Measurements from ENCODE around the gene WTIP. TPM values are rescaled to one million over a fixed set of nuclear protein-coding genes. Genes with fewer than 3 reads are reported as not detected.
A peak's percentile ranks its signal among the peaks of the same experiment; 100 is the strongest.
"Not testable (repeated sequence)": the region's sequence is repeated elsewhere in the genome, so short reads cannot be mapped to it uniquely, and the experiment has no call there.

WTIP gene
- polyA plus RNA-seq, 1 donor from 2014 or later = not detected

- H3K4me1 Mint-ChIP-seq = peaks cover 0 to 7% (median 1%) of the 10 kb centered on the region in 3 donors
- H3K4me3 Mint-ChIP-seq = no peak overlapping the region
- peaks cover 0 to 5% (median 4%) of the 10 kb centered on the region in 3 donors for H3K9me3 Mint-ChIP-seq
- H3K27me3 Mint-ChIP-seq = peaks cover 6% of the 10 kb centered on the region
- H3K27ac Mint-ChIP-seq = no peak overlapping the region
- peaks cover 2% of the 10 kb centered on the region for H3K36me3 Mint-ChIP-seq
Observed at GRCh38 chr19:34504809-34505291, 23.3 kb downstream of the WTIP start.

- Mint-ChIP-seq H3K27ac (no peak overlapping the region), H3K4me3 (no peak overlapping the region), H3K4me1 (peaks cover 0 to 3% (median 1%) of the 10 kb centered on the region in 3 donors), H3K27me3 (peaks cover 6% of the 10 kb centered on the region), H3K9me3 (peaks cover 0 to 5% (median 4%) of the 10 kb centered on the region in 3 donors), H3K36me3 (peaks cover 2% of the 10 kb centered on the region)
Observed at GRCh38 chr19:34505321-34506025, 23.9 kb downstream of the WTIP start.

- H3K27me3 Mint-ChIP-seq = peaks cover 6% of the 10 kb centered on the region
- peaks cover 0 to 3% (median 1%) of the 10 kb centered on the region in 3 donors for H3K4me1 Mint-ChIP-seq
Observed at GRCh38 chr19:34506026-34506370, 24.4 kb downstream of the WTIP start.

DNA sequence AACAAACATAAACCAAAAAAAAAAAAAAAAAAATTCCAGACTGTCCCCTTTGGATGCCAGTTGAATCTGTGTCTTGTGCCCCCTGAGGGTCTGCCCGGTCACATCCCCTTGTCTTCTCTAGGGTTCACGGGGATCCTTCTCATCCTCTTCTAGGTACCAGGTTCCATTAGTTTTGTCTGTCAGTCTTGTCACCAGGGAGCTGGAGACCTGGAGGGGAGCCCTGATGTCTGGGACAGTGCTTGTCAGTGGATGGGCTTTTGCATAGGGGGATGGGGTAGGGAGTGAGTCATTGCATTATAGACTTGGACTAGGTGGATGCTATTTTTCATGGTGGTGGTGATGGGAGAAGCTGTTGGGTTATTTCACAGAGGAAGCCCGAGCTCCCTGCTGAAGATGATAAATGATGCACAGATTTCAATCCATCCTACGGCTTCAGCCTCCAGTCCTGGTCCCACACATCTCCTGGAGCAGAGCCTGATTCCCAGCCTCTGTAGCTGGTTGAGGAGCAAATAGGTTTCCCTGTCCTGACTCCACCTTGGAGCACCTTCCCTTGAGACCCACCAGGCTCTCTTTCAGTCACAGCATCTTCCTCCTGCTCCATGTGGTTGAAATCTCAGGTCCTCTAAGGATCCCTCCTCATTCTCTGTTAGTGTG is 26.0 kb downstream of the WTIP start:
- Mint-ChIP-seq H3K9me3 (peaks cover 7 to 18% (median 12%) of the 10 kb centered on the region in 3 donors), H3K36me3 (peaks cover 2% of the 10 kb centered on the region), H3K27me3 (peaks cover 6% of the 10 kb centered on the region), H3K4me1 (peaks cover 0 to 1% (median 0%) of the 10 kb centered on the region in 3 donors), H3K27ac (no peak overlapping the region), H3K4me3 (no peak overlapping the region)

More at GRCh38 chr19:34506026-34506370, 24.4 kb downstream of the WTIP start:
- peaks cover 2 to 9% (median 5%) of the 10 kb centered on the region in 3 donors for H3K9me3 Mint-ChIP-seq
- no peak overlapping the region for H3K27ac Mint-ChIP-seq
- H3K36me3 Mint-ChIP-seq = peaks cover 2% of the 10 kb centered on the region
- no peak overlapping the region for H3K4me3 Mint-ChIP-seq

- Mint-ChIP-seq H3K36me3 (peaks cover 2% of the 10 kb centered on the region), H3K9me3 (peaks cover 7 to 18% (median 12%) of the 10 kb centered on the region in 3 donors), H3K4me1 (peaks cover 0 to 2% (median 0%) of the 10 kb centered on the region in 3 donors), H3K27me3 (peaks cover 2% of the 10 kb centered on the region), H3K4me3 (peak overlapping the region in 1 of 4 donors; percentile 43), H3K27ac (no peak overlapping the region)
Observed at GRCh38 chr19:34508540-34508939, 27.0 kb downstream of the WTIP start.

DNA sequence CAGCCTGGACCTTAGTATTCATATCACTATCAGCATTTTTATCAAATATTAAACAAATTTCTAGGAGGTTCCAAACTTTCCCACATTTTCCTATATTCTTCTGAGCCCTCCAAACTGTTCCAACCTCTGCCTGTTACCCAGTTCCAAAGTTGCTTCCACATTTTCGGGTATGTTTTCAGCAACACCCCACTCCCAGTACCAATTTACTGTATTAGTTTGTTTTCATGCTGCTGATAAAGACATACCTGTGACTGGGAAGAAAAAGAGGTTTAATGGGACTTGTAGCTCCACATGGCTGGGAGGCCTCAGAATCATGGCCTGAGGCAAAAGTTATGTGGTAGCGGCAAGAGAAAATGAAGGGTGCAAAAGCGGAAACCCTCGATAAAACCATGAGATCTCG is 29.3 kb downstream of the WTIP start:
- Mint-ChIP-seq H3K9me3 (peaks cover 7 to 18% (median 12%) of the 10 kb centered on the region in 3 donors), H3K4me3 (peak overlapping the region in 1 of 4 donors; percentile 21)
- H3K27me3 Mint-ChIP-seq, H3K4me1 Mint-ChIP-seq, H3K36me3 Mint-ChIP-seq, H3K27ac Mint-ChIP-seq: not testable (repeated sequence)

- Mint-ChIP-seq H3K27me3 (no peaks in the 10 kb centered on the region), H3K36me3 (no peaks in the 10 kb centered on the region), H3K4me1 (peaks cover 0 to 2% (median 0%) of the 10 kb centered on the region in 3 donors), H3K4me3 (no peak overlapping the region), H3K27ac (no peak overlapping the region), H3K9me3 (peaks cover 7 to 18% (median 12%) of the 10 kb centered on the region in 3 donors)
Observed at GRCh38 chr19:34512254-34512822, 30.8 kb downstream of the WTIP start.

GRCh38 chr19:34513767-34514166 is 32.2 kb downstream of the WTIP start:
- Mint-ChIP-seq H3K36me3 (no peaks in the 10 kb centered on the region), H3K27ac (no peak overlapping the region), H3K4me3 (no peak overlapping the region), H3K9me3 (peaks cover 7 to 18% (median 12%) of the 10 kb centered on the region in 3 donors), H3K27me3 (no peaks in the 10 kb centered on the region), H3K4me1 (peaks cover 0 to 2% (median 0%) of the 10 kb centered on the region in 3 donors)

- H3K4me3 Mint-ChIP-seq = no peak overlapping the region
- peaks cover 2 to 6% (median 4%) of the 10 kb centered on the region in 3 donors for H3K9me3 Mint-ChIP-seq
- no peaks in the 10 kb centered on the region for H3K36me3 Mint-ChIP-seq
- no peaks in the 10 kb centered on the region for H3K27me3 Mint-ChIP-seq
- H3K4me1 Mint-ChIP-seq = no peaks in the 10 kb centered on the region
- H3K27ac Mint-ChIP-seq = no peak overlapping the region
Observed at GRCh38 chr19:34519602-34520001, 38.0 kb downstream of the WTIP start.

- Mint-ChIP-seq H3K4me3 (no peak overlapping the region), H3K9me3 (peaks cover 2 to 7% (median 6%) of the 10 kb centered on the region in 3 donors), H3K27ac (no peak overlapping the region), H3K27me3 (no peaks in the 10 kb centered on the region), H3K36me3 (no peaks in the 10 kb centered on the region), H3K4me1 (peaks cover 0 to 2% (median 0%) of the 10 kb centered on the region in 3 donors)
Observed at GRCh38 chr19:34523408-34523807, 41.9 kb downstream of the WTIP start.

DNA sequence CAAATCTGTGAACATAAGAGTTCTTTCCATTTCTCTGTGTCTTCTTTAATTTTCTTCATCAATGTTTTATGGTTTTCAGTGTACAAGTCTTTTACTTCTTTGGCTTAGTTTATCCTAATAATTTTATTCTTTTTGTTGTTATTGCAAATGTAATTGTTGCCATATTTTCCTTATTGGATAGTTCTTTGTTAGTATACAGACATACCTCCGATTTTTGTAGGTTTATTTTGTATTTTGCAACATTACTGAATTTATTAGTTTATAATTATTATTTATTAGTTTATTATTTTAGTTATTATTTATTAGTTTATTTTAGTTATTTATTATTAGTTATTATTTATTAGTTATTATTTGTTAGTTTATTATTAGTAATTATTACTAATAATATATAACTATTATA is 43.4 kb downstream of the WTIP start:
- Mint-ChIP-seq H3K4me1 (peaks cover 0 to 4% (median 0%) of the 10 kb centered on the region in 3 donors), H3K36me3 (no peaks in the 10 kb centered on the region), H3K27ac (no peak overlapping the region), H3K4me3 (no peak overlapping the region), H3K27me3 (peaks cover 4% of the 10 kb centered on the region), H3K9me3 (peaks cover 2 to 7% (median 6%) of the 10 kb centered on the region in 3 donors)

DNA sequence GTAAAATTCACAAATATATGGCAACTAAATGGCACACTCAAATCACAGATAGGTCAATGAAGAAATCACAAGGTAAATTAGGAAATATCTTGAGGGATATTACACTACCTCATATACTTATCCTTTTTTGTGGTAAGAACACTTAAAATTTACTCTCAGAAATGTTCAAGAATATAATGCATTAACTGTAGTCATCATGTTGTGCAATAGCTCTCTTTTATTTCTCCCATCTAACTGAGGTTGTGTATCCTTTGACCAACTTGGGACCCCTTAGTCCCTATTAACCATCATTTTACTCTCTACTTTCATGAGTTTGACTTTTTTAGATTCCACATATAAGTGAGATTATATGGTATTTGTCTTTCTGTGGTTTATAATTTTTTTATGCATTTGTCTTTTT is 52.6 kb downstream of the WTIP start:
- peaks cover 0 to 3% (median 2%) of the 10 kb centered on the region in 3 donors for H3K9me3 Mint-ChIP-seq
- no peak overlapping the region for H3K27ac Mint-ChIP-seq
- H3K27me3 Mint-ChIP-seq = peaks cover 12% of the 10 kb centered on the region
- H3K36me3 Mint-ChIP-seq = no peaks in the 10 kb centered on the region
- H3K4me3 Mint-ChIP-seq = no peak overlapping the region
- peaks cover 0 to 2% (median 0%) of the 10 kb centered on the region in 3 donors for H3K4me1 Mint-ChIP-seq

GRCh38 chr19:34539396-34539795 is 57.8 kb downstream of the WTIP start:
- Mint-ChIP-seq H3K9me3 (peaks cover 7 to 31% (median 15%) of the 10 kb centered on the region in 3 donors), H3K4me3 (no peak overlapping the region), H3K27me3 (peaks cover 5% of the 10 kb centered on the region), H3K4me1 (no peaks in the 10 kb centered on the region), H3K27ac (no peak overlapping the region), H3K36me3 (no peaks in the 10 kb centered on the region)

- no peak overlapping the region for H3K27ac Mint-ChIP-seq
- H3K36me3 Mint-ChIP-seq = no peaks in the 10 kb centered on the region
- H3K9me3 Mint-ChIP-seq = peaks cover 9 to 31% (median 18%) of the 10 kb centered on the region in 3 donors
- H3K27me3 Mint-ChIP-seq = peaks cover 5% of the 10 kb centered on the region
- H3K4me1 Mint-ChIP-seq = no peaks in the 10 kb centered on the region
- H3K4me3 Mint-ChIP-seq = no peak overlapping the region
Observed at GRCh38 chr19:34540811-34541557, 59.4 kb downstream of the WTIP start.

All from IgD-negative memory B cell (primary cell).